ENCODE measurements around the gene TSHR.

TSHR gene

GRCh38 chr14:81051547-81051946 is 96.1 kb downstream of the TSHR start:
- no peak for TF ChIP-seq SIN3A (IDR thresholded peaks at IDR 0.05; ENCODE audit: borderline replicate concordance, insufficient read depth, low read length)
- no peak for TF ChIP-seq TAF1 (IDR thresholded peaks at IDR 0.05; ENCODE audit: borderline replicate concordance, insufficient read depth, low read length)
- no peak for TF ChIP-seq POLR2AphosphoS5 (IDR thresholded peaks at IDR 0.05; ENCODE audit: low read depth, low read length)

GRCh38 chr14:81055971-81056370 is 100.5 kb downstream of the TSHR start:
- TF ChIP-seq POLR2AphosphoS5 (IDR thresholded peaks at IDR 0.05; ENCODE audit: low read depth, low read length), result no peak
- no peak for TF ChIP-seq REST (IDR thresholded peaks at IDR 0.05; ENCODE audit: insufficient read depth in 1 of 2, low read depth in 2 of 2, low read length in 2 of 2)
- no peak for TF ChIP-seq SIN3A (IDR thresholded peaks at IDR 0.05; ENCODE audit: borderline replicate concordance, insufficient read depth, low read length)
- no peak for TF ChIP-seq TAF1 (IDR thresholded peaks at IDR 0.05; ENCODE audit: borderline replicate concordance, insufficient read depth, low read length)
- TF ChIP-seq FOXP2 (optimal IDR thresholded peaks at IDR 0.05; ENCODE audit: borderline replicate concordance, extremely low read depth, extremely low read length, insufficient read depth), result no peak

- no peak for TF ChIP-seq POLR2AphosphoS5 (IDR thresholded peaks at IDR 0.05; ENCODE audit: low read depth, low read length)
- TF ChIP-seq REST (IDR thresholded peaks at IDR 0.05; ENCODE audit: insufficient read depth in 1 of 2, low read depth in 2 of 2, low read length in 2 of 2), result no peak
- TF ChIP-seq FOXP2 (optimal IDR thresholded peaks at IDR 0.05; ENCODE audit: borderline replicate concordance, extremely low read depth, extremely low read length, insufficient read depth), result no peak
- no peak for TF ChIP-seq TAF1 (IDR thresholded peaks at IDR 0.05; ENCODE audit: borderline replicate concordance, insufficient read depth, low read length)
- TF ChIP-seq SIN3A (IDR thresholded peaks at IDR 0.05; ENCODE audit: borderline replicate concordance, insufficient read depth, low read length), result no peak
Observed at GRCh38 chr14:81062380-81062779, 107.0 kb downstream of the TSHR start.

GRCh38 chr14:81062816-81063215 is 107.4 kb downstream of the TSHR start:
- TF ChIP-seq TAF1 (IDR thresholded peaks at IDR 0.05; ENCODE audit: borderline replicate concordance, insufficient read depth, low read length) (no peak), REST (IDR thresholded peaks at IDR 0.05; ENCODE audit: insufficient read depth in 1 of 2, low read depth in 2 of 2, low read length in 2 of 2) (no peak), FOXP2 (optimal IDR thresholded peaks at IDR 0.05; ENCODE audit: borderline replicate concordance, extremely low read depth, extremely low read length, insufficient read depth) (no peak), POLR2AphosphoS5 (IDR thresholded peaks at IDR 0.05; ENCODE audit: low read depth, low read length) (no peak), SIN3A (IDR thresholded peaks at IDR 0.05; ENCODE audit: borderline replicate concordance, insufficient read depth, low read length) (no peak)

GRCh38 chr14:81066672-81067071 is 111.3 kb downstream of the TSHR start:
- TF ChIP-seq SIN3A (IDR thresholded peaks at IDR 0.05; ENCODE audit: borderline replicate concordance, insufficient read depth, low read length), result no peak

- TF ChIP-seq REST (IDR thresholded peaks at IDR 0.05; ENCODE audit: insufficient read depth in 1 of 2, low read depth in 2 of 2, low read length in 2 of 2) (no peak), TAF1 (IDR thresholded peaks at IDR 0.05; ENCODE audit: borderline replicate concordance, insufficient read depth, low read length) (no peak)
Observed at GRCh38 chr14:81067156-81067555, 111.7 kb downstream of the TSHR start.
